Ovary (tissue), 9 donors: ENCODE measurements around the gene SLC41A3. TPM values are rescaled to one million over a fixed set of nuclear protein-coding genes. Genes with fewer than 3 reads are reported as not detected.
"Not testable (repeated sequence)": the region's sequence is repeated elsewhere in the genome, so short reads cannot be mapped to it uniquely, and the experiment has no call there.

Experiments used
- DNase-seq, 5 donors: peaks; one replicate each; pipeline ENCODE4 v3.0.0-alpha.2; 2019 to 2020
- H3K27ac ChIP-seq, 2 donors: fragments of 200-600 bp; one replicate each; pipeline versions ENCODE4 v1.5.1 to v1.8.0; 2019 to 2022
- H3K27me3 ChIP-seq: fragments of 200-600 bp; one replicate; pipeline ENCODE4 v1.8.0; 2022
- H3K36me3 ChIP-seq: fragments of 200-600 bp; sonication (generic); one replicate; pipeline ENCODE4 v1.5.1; 2019
- H3K4me1 ChIP-seq: one replicate; pipeline ENCODE4 v1.8.1; 2013; ENCODE audit warnings: mild to moderate bottlenecking, moderate library complexity; ENCODE audit not compliant: insufficient read depth
- H3K4me3 ChIP-seq: fragments of 200-600 bp; sonication (generic); one replicate; pipeline ENCODE4 v1.5.1; 2017
- H3K9me3 ChIP-seq, 2 donors: fragments of 200-600 bp in 1 of 2; sonication (generic) in 1 of 2; one replicate each; pipeline versions ENCODE4 v1.5.1 to v1.8.1; 2013 to 2019; ENCODE audit warnings: mild to moderate bottlenecking in 1 of 2, moderate library complexity in 1 of 2
- CTCF ChIP-seq, 3 donors: fragments of 450-650 bp in 2 of 3; fragments of 200-600 bp in 1 of 3; IDR thresholded peaks; one replicate each; pipeline versions ENCODE4 v1.5.1 to v1.8.0; 2016 to 2022; ENCODE audit warnings: antibody characterized with exemption in 3 of 3, mild to moderate bottlenecking in 1 of 3
- EP300 ChIP-seq: sonication (generic); formaldehyde crosslinking; IDR thresholded peaks from one replicate; pipeline ENCODE4 v1.6.1; 2017; ENCODE audit warnings: antibody characterized with exemption
- POLR2A ChIP-seq: fragments of 450-650 bp; IDR thresholded peaks from one replicate; pipeline ENCODE4 v1.6.1; 2017; ENCODE audit warnings: antibody characterized with exemption, mild to moderate bottlenecking, moderate library complexity
- WGBS, 3 donors: extraction: QIAGEN DNeasy Blood & Tissue Kit in 1 of 3; methylation state at CpG; one replicate each; pipeline versions ENCODE4 v1.1.5 to v1.1.7; 2013 to 2017; 5-methylcytosine and 5-hydroxymethylcytosine counted together
- intact Hi-C, 4 donors: fragments of 100-400 bp; cut with DNase I; formaldehyde crosslinking; loops; one replicate each; pipeline versions ENCODE4 v1.11.0 to v1.15.1; 2022 to 2023
- polyA plus RNA-seq, 2 donors: library from polyadenylated mRNA; stranded (reverse); fragments of 200-250 nt in 1 of 2; fragments of 350-450 nt in 1 of 2; fragmentation: Illumina TruSeq in 1 of 2; extraction: RNeasy Lipid Tissue Mini Kit (QIAGEN cat#74804) in 1 of 2; gene quantifications; one replicate each; pipeline ENCODE4 v1.2.3, GENCODE V29; 2013 to 2014
- total RNA-seq, 7 donors: library from RNA; depleted of rRNA in 2 of 7; stranded (reverse); fragments of >200 nt in 2 of 7; fragmentation: NEBNext Ultra II Directional in 3 of 7; extraction: Animal tissue kit (Norgen Biotek cat#: 25700) in 3 of 7; gene quantifications; one replicate each; pipeline versions ENCODE4 v1.1.0 to v1.2.4, GENCODE V29; 2016 to 2023
- donor health status: DM: no; HTN: no; CAD: no; lungs with moderate emphysema.
- donor health status: DM: no; HTN: no; CAD: no.
- donor health status: Bipolar disorder and iron deficiency.
- donor health status: DM: yes; HTN: yes; CAD: no.
- donor health status: DM: no; HTN: no; CAD: no.
- donor health status: DM: yes; HTN: yes; CAD: no.

The SLC41A3 gene
- total and polyA plus RNA-seq, 9 donors, result 58.1 to 107 (median 77.7) TPM

GRCh38 chr3:126078866-126079265, 5.1 kb downstream of the SLC41A3 start:
- Histone ChIP-seq H3K9me3 (no peaks in the 10 kb centered on the region), H3K36me3 (peaks cover 3% of the 10 kb centered on the region), H3K4me1 (peaks cover 6% of the 10 kb centered on the region), H3K4me3 (no peak overlapping the region), H3K27me3 (no peaks in the 10 kb centered on the region), H3K27ac (no peak overlapping the region)
- TF ChIP-seq EP300 (no peak), POLR2A (no peak), CTCF (IDR thresholded peaks at IDR 0.05) (no peak)
- intact Hi-C loops, result no loop called here
- 58 to 64% (median 61%) methylated on average over 4 of the region's 4 CpGs for WGBS, 3 donors
- DNase-seq, result no peak

- intact Hi-C loops, result no loop called here
- no peak for DNase-seq
Measured at GRCh38 chr3:126077754-126078153, 6.2 kb downstream of the SLC41A3 start.

GRCh38 chr3:126076140-126076539, 7.8 kb downstream of the SLC41A3 start:
- Histone ChIP-seq H3K9me3 (no peaks in the 10 kb centered on the region), H3K4me3 (no peak overlapping the region), H3K36me3 (peaks cover 3% of the 10 kb centered on the region), H3K4me1 (no peaks in the 10 kb centered on the region), H3K27ac (no peak overlapping the region), H3K27me3 (peaks cover 2% of the 10 kb centered on the region)
- DNase-seq, result no peak
- TF ChIP-seq CTCF (IDR thresholded peaks at IDR 0.05) (no peak), POLR2A (no peak), EP300 (no peak)
- intact Hi-C loops, result no loop called here

More at GRCh38 chr3:126077754-126078153, 6.2 kb downstream of the SLC41A3 start:
- Histone ChIP-seq H3K27ac (no peak overlapping the region), H3K4me1 (peaks cover 4% of the 10 kb centered on the region), H3K27me3 (no peaks in the 10 kb centered on the region), H3K4me3 (no peak overlapping the region), H3K36me3 (peaks cover 3% of the 10 kb centered on the region), H3K9me3 (no peaks in the 10 kb centered on the region)
- WGBS, 3 donors, result 93 to 97% (median 96%) methylated on average over 11 of the region's 11 CpGs
- TF ChIP-seq EP300 (no peak), POLR2A (no peak), CTCF (IDR thresholded peaks at IDR 0.05) (no peak)

- Histone ChIP-seq H3K27ac (no peak overlapping the region), H3K4me1 (no peaks in the 10 kb centered on the region), H3K27me3 (peaks cover 2% of the 10 kb centered on the region), H3K36me3 (no peaks in the 10 kb centered on the region), H3K9me3 (no peaks in the 10 kb centered on the region), H3K4me3 (no peak overlapping the region)
- WGBS, 3 donors, result 77 to 92% (median 89%) methylated on average over 10 of the region's 10 CpGs
- DNase-seq, result no peak
- intact Hi-C loops, result no loop called here
- TF ChIP-seq CTCF (IDR thresholded peaks at IDR 0.05) (no peak), POLR2A (no peak), EP300 (no peak)
Measured at GRCh38 chr3:126070146-126070545, 13.8 kb downstream of the SLC41A3 start.

GRCh38 chr3:126067959-126068358, 16.0 kb downstream of the SLC41A3 start:
- no peaks in the 10 kb centered on the region for H3K4me1 ChIP-seq
- no peak for TF ChIP-seq CTCF (IDR thresholded peaks at IDR 0.05)
- no peak for TF ChIP-seq EP300
- no peak for TF ChIP-seq POLR2A
- no peak for DNase-seq
- no peak overlapping the region for H3K27ac ChIP-seq
- H3K27me3 ChIP-seq, result peaks cover 2% of the 10 kb centered on the region
- no peak overlapping the region for H3K4me3 ChIP-seq
- no peaks in the 10 kb centered on the region for H3K9me3 ChIP-seq
- 94 to 97% (median 95%) methylated on average over 8 of the region's 8 CpGs for whole genome bisulfite sequencing, 3 donors
- intact Hi-C loops, result loop anchor here in 1 of 4 donors (10.0 kb wide), 1 partner anchor 1033 kb away; no protein-coding TSS in a partner anchor
- no peaks in the 10 kb centered on the region for H3K36me3 ChIP-seq

GRCh38 chr3:126066676-126067075, 17.2 kb downstream of the SLC41A3 start:
- not testable (repeated sequence) for H3K9me3 ChIP-seq, H3K4me1 ChIP-seq, H3K36me3 ChIP-seq, H3K4me3 ChIP-seq, DNase-seq, H3K27ac ChIP-seq, H3K27me3 ChIP-seq
- intact Hi-C loops, result loop anchor here in 1 of 4 donors (10.0 kb wide), 1 partner anchor 1032 kb away; no protein-coding TSS in a partner anchor
- WGBS, 3 donors, result 76 to 83% (median 81%) methylated on average over 6 of the region's 6 CpGs
